Stimulated activated CD4-positive, alpha-beta T cell treated with anti-CD3 and anti-CD28 coated beads, Interleukin-15, amount 100 ng/mL, for 48 hours (primary cell): ENCODE results near the gene FAM111A.
A peak's percentile ranks its signal among the peaks of the same experiment; 100 is the strongest.

ENCODE experiments used
- DNase-seq, 2 donors: peaks; one replicate each; pipeline ENCODE4 v3.0.0-alpha.2; 2020; ENCODE audit warnings: low read depth in 2 of 2

Gene FAM111A

DNA sequence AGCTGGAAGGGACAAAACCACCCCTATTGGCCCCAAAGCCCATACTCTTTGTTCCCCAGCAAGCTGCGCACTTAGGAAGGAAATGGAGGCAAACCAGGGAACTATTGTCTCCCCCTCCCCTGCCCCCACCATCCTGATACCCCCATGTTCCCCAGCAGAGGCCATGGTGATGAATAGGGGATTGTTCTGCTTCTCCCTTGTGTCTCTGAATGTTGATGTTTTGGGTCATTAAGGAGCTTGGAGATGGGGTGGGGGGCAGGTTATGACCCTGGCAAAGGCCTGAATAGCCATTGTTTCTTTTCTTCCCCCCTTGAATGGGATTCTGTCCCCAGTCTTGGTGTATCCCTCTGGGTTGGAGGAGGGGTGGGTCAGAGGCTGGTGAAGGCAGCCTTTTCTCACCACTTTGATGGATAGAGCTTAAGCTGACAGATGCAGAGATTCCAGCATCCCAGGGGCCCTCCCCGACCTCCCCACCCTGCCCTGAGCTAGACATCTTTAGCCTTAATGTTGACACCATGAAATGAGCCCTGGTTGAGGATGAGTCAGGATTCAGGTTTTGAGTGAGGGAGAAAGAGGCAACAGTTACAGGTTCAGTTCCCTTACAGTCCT lies 37.6 kb downstream of the FAM111A start:
- DNase-seq = no peak

- DNase-seq = no peak
Measured at GRCh38 chr11:59180907-59181306, 38.3 kb downstream of the FAM111A start.

DNA sequence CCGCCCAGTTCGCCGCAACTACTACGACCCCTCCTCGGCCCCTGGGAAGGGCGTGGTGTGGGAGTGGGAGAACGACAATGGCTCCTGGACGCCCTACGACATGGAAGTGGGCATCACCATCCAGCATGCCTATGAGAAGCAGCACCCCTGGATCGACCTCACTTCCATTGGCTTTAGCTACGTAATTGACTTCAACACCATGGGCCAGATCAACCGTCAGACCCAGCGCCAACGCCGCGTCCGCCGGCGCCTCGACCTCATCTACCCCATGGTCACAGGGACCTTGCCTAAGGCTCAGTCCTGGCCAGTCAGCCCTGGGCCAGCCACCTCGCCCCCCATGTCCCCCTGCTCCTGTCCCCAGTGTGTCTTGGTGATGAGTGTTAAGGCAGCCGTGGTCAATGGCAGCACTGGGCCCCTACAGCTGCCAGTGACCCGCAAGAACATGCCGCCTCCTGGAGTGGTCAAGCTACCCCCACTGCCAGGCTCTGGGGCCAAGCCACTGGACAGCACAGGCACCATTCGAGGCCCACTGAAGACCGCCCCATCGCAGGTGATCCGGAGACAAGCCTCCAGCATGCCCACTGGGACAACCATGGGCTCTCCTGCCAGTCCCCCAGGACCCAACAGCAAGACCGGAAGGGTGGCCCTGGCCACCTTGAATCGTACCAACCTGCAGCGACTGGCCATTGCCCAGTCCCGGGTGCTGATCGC lies 39.2 kb downstream of the FAM111A start:
- DNase-seq = no peak

- no peak for DNase-seq
Measured at GRCh38 chr11:59182457-59183151, 39.9 kb downstream of the FAM111A start.

- no peak for DNase-seq
Measured at GRCh38 chr11:59183771-59184170, 41.1 kb downstream of the FAM111A start.

DNA sequence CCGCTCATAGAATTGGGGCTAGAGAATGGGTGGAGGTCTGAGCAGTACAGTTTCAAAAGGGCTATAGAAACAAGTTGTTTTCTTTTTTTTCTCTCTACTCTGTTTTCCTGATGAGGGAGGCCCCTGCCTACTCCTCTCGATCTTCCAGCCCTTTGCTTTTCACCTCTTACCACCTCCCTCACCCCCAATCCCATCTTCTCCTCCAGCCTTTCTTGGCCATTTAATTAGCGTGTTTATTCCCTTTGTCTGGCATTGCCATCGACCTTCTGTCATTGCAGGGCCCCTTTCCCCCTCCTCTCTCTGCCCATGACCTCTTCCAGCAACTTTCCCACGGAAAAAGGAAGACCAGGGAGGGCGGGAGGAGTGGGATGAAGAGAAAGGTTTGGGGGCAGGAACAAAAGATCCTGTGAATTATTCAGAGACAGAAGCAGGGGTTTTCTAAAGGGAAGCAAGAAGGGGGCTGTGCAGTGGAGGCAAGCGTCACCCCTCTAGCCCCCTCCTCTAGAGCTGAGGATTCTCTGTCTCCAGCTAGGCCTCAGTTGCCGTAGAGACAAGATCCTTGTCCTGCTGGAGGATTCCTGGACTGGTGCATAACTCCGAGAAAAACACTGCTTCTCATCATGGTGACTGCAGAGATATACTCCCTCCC lies 42.2 kb downstream of the FAM111A start:
- DNase-seq = no peak

GRCh38 chr11:59185386-59185945 lies 42.8 kb downstream of the FAM111A start:
- DNase-seq = no peak

DNA sequence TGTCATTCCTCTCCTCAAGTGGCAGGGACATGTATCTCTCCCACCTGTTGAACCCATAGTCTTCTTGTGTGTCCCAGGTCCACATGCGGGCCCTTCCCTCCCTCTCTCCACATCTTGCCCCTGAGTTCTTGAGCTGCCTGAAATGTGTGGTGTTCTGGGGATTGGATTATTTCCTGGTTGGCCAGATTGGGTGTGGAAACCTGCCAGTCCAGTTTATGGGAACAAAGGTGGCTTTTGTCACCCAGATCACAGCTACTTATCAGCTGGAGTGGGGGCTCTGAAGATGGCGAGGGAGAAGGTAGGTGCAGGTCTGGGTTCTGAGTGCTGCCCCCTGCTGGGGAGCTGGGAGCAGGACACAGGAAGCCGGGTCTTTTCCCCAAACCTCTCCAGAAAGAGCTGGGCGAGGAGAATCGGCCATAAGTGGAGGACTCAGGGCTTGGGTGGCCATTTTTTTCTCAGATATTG lies 43.5 kb downstream of the FAM111A start:
- peak in 1 of 2 donors; percentile 30 for DNase-seq

DNA sequence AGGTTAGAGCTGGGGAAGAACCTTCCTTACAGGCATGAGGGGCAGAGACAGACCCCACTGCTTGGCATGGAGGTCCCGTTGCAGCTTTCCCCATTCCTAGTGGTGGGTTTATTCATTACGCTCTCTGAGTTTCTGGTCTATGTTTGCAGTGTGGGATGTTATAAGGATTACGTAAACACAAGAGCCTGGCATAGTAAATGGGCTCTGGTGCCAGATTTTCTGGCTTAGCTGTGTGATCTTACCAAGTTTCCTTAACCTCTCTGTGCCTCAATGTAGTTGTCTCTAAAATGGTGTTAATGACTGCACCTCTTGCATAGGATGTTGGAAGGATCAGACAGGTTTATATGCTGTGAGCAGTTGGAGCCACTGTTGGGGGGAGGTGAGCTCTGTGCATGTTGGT lies 44.4 kb downstream of the FAM111A start:
- no peak for DNase-seq

- DNase-seq = no peak
Measured at GRCh38 chr11:59187587-59187986, 44.9 kb downstream of the FAM111A start.

- DNase-seq = no peak
Measured at GRCh38 chr11:59188954-59189353, 46.3 kb downstream of the FAM111A start.

DNA sequence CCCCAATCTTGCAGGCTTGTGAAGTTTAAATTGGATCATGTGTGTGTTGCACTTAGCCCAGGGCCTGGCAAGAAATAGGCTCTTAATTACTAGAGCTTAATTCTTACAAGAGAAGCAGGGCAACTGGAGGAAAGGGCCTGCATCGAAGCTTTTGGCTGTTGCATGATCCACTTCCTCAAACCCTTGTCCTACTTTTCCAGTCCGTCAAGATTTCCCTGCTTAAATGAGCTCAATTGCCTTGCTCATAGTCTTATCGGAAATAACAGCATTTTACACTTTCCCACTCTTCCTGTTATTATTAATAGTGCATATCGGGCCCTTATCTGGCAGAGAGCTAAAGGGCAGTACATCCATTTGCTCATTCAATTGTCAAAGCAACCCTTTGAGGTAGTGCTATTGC lies 47.3 kb downstream of the FAM111A start:
- no peak for DNase-seq

GRCh38 chr11:59191095-59191494 lies 48.4 kb downstream of the FAM111A start:
- DNase-seq = no peak

GRCh38 chr11:59191890-59192289 lies 49.2 kb downstream of the FAM111A start:
- no peak for DNase-seq

DNA sequence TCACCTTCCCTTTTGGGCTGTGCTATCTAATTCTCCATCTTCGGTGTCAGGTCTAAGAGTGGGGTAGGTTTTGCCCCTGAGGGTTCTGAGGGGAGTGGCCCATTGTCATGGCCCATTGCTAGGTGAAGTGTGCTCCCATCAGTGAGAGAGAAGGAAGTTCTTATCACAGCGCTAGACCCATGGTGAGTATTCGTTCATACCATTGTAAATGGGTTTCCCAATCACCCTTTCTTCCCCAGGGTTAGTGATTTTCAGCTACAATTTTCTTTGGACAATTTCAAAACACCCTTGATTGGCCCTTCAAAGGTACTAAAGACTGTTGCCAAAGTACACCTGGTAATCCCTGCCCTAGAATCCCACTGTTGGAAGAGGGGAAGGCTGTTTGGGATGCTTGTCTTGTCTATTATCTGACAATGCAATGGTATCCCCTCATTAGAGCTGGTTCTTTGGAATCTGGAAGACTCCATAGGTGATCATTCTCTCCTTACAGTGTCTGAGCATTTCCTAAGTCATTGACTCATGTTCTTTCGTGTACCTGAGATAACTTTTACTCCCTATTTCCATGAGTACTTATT lies 49.9 kb downstream of the FAM111A start:
- no peak for DNase-seq

GRCh38 chr11:59193587-59194130 lies 51.0 kb downstream of the FAM111A start:
- no peak for DNase-seq

- no peak for DNase-seq
Measured at GRCh38 chr11:59195586-59195985, 52.9 kb downstream of the FAM111A start.

DNA sequence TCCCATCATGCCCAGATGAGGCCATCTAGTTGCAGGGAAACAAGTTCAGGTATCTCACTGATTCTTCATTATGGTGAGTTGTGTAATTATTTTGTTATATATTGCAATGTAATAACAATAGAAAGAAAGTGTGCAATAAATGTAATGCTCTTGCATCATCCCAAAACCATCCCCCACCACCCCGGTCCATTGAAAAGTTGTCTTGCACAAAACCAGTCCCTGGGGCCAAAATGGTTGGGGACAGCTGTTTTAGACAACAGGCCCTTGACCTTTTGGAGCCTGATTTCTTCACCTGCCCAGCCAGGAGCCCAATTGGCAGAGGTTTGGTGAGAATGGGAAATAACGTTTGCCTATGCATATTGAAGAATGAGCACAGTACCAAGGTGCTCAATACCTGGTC lies 54.1 kb downstream of the FAM111A start:
- no peak for DNase-seq

DNA sequence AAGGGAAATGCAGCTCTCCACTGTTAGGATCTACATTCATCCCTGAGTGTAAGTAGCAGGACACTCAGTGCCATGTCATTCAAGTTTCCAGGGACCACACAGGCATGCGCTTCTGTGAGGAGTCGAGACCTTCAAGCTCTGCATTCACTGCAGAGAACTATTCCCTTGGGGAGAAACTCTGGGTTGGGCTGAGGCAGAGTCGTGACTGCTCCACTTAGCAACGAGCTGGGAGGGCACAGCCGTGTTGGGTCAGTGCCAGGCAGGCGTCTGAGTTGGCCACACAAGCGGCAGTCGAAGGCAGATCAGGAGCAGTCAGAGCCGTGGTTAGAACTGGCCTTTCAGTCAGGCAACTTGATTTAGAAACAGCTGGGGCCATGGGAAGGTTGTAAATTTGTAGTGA lies 55.3 kb downstream of the FAM111A start:
- DNase-seq = no peak

- DNase-seq = no peak
Measured at GRCh38 chr11:59198726-59199125, 56.1 kb downstream of the FAM111A start.
